GM12874 (cell line): ENCODE measurements around the gene S100A5.

Source experiments
- CTCF ChIP-seq: IDR thresholded peaks from 2 replicates; pipeline ENCODE4 v1.5.1; 2011; ENCODE audit warnings: low read depth, mild to moderate bottlenecking, control low read depth, low read length, moderate library complexity; ENCODE audit not compliant: insufficient read depth

S100A5 gene

DNA sequence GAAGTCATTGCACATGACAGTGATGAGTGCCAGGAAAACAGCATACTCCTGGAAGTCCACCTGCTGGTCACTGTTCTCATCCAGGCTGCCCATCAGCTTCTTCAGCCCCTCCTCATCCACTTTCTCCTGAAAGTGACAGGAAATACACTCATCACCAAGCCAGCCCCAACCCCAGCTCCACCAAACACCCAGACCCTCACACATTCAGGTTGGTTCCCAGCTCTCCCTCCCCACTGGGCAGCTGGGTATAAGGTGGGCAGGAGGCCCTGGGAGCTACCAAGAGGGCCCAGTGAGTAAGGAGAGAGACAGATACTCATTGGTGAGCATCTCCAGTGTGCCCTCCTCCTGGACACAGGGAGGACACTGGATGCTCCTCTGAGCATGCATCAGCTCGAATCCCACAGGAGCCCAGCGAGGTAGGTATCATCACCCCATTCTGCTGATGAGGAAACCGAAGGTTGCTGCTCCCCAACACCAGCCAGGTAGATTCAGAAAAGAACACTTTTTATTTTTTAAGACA lies 20.8 kb upstream of the S100A5 start:
- no peak for TF ChIP-seq CTCF

DNA sequence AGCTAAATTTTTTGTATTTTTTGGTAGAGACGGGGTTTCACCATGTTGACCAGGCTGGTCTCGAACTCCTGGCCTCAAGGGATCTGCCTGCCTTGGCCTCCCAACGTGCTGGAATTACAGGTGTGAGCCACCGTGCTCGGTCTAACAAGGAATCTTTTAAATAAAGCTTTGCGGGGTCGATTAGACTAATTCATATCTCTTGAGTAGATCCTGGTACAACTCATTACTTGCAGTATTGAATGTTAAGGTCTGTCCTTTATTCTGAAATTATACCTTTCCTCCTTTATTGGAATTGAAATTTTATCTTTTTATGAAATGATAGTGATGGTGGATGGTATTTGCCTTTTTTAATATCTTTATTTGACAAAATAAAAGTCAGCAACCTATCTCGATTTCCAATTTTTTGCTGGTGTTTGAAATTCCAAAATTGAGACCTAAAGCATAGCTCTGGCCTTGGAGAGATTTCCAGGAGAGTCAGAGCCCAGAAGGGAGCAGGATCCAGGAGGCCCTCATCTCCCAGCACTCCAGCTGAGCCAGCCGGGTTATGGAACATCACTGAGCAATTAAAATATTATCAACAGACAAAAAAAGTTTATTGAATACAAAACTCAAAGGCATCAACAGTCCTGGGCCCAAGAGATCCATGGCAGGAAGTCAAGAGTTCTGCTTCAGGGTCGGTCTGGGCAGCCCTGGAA lies 20.2 kb upstream of the S100A5 start:
- TF ChIP-seq CTCF = no peak

GRCh38 chr1:153560241-153560640 lies 19.5 kb upstream of the S100A5 start:
- no peak for TF ChIP-seq CTCF

- TF ChIP-seq CTCF = no peak
Measured at GRCh38 chr1:153557877-153558276, 17.1 kb upstream of the S100A5 start.

DNA sequence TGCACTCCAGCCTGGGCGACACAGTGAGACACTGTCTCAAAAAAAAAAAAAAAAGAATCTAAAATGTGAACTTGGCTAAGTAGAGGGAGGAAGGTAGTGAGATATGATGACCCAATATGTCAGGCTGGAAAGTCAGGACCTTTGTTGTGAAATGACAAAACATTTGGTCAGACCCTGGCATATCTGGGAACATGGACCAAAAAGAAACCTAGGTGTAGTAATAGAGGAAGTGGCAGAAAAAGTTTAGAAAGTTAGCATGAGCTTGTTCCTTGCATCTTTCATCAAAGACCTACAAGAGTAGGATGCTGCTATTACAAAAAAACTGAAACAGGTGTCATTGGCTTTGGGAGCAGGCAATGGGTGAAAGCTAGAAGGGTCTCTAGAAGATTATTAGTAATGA lies 15.6 kb upstream of the S100A5 start:
- no peak for TF ChIP-seq CTCF

GRCh38 chr1:153553830-153554541 lies 13.3 kb upstream of the S100A5 start:
- no peak for TF ChIP-seq CTCF

GRCh38 chr1:153553096-153553495 lies 12.4 kb upstream of the S100A5 start:
- no peak for TF ChIP-seq CTCF
